GM19043 (cell line): Measurements from ENCODE around the gene HPS5.
A peak's percentile ranks its signal among the peaks of the same experiment; 100 is the strongest.

Source experiments
- ATAC-seq: cut with Tn5 transposase; IDR thresholded peaks from one replicate; pipeline ENCODE4 v1.9.1; 2021; ENCODE audit warnings: low read depth; ENCODE audit not compliant: unreplicated experiment

Gene HPS5

DNA sequence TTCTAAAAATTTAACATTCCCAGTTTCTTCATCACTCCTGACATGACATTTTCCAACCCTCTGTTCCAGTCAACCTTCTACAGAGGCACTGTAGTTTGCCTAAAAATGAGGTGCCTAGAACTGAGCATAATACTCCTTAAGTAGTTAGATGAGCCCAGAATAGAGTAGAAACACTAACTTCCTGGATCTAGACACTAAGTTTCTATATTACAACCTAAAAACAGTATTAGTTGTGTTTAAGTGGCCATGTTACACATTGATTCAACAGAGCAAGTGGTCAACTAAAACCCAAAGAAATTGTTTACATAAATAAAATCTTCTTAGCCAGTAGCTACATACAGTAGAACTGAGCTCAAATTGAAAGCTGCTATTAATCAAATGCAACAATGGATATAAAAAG is 1.3 kb downstream of the HPS5 start:
- no peak for ATAC-seq

DNA sequence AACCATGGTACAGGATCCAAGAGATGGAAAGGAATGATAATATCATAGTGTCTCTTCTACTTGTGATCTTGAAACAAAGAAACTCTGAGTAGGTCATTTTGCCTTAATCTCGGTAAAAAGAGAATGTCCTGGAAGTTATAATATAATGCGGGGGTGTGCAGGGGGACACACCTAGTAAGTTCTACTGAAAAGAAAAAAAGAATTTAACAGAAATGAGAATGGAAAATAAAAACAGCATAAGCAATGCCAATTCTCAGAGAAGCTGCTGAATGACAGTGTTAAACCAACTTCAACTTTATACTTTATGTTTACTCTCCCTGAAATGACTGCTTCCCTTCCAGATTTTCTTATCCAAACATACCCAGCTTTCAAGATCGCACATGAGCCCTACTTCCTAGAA is 2.0 kb downstream of the HPS5 start:
- ATAC-seq = no peak

DNA sequence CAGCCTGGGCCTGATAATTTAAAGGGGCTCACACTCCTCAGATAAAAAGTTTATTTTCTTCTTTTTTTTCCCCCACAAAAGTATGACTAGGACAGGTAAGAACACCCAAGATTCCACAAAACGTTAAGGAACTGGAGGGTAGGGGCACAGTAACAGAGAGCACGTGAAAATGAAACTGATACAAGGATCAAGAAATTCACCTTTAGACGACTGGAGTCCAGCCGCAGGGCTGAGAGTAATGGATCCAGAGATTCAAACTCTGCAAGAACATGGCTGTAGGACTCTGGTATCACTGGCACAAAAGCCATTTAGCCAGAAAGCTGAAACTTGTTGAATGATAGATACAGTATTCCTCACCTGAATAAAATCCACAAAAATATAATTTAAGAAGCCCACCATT is 4.4 kb downstream of the HPS5 start:
- ATAC-seq = no peak

DNA sequence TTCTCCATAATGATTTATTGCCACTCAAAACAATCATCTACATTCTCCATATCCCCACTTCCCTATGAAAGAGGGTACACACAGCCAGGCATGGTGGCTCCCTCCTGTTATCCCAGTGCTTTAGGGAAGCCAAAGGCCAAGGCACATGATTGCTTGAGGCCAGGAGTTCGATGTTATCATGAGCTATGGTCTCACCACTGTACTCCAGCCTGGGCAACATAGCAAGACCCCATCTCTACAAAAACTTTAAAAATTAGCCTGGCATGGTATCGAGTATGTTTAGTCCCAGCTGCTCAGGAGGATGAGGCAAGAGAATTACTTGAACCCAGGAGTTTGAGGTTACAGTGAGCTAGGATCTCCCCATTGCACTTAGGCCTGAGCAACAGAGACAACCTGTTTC is 6.0 kb downstream of the HPS5 start:
- ATAC-seq = no peak

DNA sequence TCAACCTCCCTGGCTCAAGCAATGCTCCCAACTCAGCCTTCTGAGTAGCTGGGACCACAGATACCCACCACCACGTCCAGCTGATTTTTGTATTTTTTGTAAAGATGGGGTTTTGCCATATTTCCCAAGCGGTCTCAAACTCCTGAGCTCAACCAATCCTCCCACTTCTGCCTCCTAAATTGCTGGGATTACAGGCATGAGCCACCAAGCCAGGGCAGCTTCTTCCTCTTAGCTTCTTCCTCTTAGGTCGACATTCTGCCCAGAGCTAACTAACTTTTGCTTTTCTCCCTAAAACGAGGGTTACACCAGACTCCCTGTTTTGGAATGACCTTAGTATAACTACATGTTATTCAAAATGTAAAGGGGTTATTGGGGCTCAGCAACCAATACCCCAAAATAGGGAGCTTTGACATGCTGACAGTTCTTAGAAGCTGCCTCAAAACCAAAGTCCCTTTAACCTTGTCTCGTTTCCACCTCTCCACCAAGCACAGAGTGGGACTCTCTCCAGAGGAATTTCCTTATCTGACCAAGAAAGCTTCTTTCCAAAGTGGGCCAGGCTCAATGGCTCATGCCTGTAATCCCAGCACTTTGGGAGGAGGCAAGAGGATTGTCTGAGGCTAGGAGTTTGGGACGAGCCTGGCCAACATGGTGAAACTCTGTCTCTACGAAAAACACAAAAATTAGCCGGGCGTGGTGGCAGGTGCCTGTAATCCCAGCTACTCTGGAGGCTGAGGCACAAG is 7.0 kb downstream of the HPS5 start:
- ATAC-seq = no peak

DNA sequence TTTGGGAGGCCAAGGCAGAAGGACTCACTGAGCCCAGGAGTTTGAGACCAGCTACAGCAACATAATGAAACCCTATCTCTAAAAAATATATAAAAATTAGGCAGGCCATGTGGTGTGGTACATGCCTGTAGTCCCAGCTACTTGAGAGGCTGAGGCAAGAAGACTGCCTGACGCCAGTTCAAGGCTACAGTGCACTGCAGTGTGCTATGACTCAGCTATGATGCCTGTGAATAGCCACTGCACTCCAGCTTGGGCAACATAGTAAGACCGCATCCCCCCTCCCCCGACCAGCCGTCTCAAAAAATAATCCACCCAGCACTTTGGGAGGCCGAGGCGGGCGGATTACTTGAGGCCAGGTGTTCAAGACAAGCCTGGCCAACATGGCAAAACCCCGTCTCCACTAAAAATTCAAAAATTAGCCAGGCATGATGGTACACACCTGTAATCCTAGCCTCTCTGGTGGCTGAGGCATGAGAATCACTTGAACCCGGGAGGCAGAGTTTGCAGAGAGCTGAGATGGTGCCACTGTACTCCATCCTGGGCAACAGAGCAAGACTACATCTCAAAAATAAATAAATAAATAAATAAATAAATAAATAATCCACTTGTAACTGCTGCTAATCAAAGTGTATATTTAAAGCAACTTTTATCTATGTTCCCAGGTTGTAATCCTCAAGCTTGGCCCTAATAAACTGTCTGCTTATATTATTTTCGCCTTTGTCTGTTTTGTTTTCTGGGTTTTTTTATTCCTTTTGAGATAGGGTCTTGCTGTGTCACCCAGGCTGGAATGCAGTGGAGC is 7.8 kb downstream of the HPS5 start:
- ATAC-seq = no peak

DNA sequence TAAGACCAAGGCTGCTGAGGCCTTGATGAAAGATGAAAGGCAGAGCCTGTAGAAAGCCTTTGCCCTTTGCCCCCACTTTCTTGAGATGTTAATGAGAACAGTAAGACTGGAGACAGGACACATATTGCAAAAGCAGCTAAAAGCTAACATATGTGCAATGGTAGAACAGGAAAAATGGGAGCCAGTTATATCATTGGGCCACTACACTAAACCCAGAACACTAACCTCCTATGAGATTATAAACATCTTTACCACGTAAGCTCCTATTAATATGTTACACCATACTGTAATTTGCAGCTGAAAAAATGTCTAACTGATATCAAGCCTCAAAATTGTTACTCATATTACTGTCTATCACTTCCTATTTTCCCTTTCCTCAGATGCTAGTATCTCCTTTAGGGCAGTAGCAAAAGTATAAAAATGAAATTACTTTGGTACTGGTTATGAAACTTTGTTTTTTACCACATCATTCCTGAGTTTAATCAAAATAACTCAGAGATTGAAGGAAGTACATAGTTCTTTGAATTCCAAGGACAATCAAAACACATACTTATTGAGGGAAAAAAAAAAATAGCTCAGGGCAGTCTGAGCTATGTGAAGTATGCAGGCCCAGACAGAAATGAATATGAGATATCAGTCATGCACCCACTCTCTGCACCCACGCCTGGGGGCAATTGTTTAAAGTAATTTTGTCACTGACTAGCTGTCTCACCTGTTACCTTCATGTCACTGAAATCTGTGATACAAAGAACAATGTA is 9.1 kb downstream of the HPS5 start:
- no peak for ATAC-seq

DNA sequence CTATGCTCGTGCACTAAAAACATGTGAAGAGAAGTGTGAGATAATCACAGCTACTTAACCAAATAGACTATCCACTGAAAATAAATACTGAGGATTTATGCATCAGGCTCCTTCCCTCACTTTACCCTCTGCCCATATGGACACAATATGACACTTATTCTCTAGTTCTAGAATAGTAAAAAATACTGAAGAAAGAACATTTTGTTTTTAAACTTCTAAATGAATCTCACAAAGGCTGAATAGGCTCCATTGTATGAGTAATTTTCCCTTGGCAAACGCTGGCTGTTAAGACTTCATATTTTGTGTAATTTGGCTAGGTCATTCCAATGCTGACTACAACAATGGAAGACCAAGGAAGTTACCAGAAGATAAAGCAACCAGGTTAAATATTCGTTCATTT is 9.9 kb downstream of the HPS5 start:
- ATAC-seq = no peak

DNA sequence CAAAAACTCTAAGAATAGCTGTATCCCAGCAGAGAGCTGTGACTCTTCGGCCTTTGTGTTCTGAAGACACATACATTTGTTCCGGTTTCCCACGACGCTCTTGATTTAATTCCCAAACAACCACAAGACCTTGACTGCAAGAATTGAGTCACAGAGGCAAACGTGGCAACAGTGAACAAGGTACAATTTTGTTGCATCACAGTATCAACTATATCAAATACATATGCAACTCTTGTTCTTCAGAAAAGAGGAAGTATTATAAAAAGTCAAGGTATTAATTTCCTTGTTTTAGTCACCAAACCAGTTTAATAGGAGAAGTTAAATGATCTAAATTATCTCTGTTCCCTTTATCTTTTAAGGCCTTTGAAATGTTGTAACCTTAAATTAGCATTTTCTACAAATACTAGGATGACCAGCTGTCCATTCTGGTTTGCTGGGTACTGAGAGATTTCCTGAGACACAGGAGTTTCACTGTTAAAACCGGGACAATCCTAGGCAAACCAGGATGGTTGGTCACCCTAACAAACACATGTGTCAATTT is 11.1 kb downstream of the HPS5 start:
- peak; percentile 54 for ATAC-seq

DNA sequence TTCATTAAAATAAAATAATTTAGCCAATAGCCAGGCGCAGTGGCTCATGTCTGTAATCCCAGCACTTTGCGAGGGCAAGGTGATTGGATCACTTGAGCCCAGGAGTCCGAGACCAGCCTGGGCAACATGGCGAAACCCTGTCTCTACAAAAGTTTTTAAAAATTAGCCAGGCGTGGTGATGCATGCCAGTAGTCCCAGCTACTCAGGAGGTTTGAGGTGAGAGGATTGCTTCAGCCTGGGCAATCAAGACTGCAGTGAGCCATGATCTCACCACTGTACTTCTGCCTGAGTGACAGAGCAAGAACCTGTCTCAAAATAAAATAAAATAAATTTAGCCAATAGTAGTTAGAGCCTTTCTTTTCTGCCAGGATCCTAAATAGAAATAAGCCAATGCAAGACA is 12.2 kb downstream of the HPS5 start:
- no peak for ATAC-seq

DNA sequence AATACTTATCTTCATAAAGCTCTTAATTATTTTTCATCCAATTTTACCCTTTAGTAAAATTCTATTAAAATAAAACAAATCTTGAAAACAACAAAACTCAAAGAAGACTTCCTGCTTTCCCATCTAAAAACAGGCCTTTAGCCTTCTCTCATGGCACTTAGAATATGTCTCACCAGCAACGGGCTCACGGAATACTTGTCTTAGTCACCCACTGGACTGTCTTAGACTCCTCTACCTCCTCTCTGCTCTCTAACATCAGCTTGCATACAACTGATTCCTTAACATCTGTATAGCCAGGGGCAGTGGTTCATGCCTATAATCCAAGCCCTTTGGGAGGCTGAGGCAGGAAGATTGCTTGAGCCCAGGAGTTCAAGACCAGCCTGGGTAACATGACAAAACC is 13.7 kb downstream of the HPS5 start:
- no peak for ATAC-seq

DNA sequence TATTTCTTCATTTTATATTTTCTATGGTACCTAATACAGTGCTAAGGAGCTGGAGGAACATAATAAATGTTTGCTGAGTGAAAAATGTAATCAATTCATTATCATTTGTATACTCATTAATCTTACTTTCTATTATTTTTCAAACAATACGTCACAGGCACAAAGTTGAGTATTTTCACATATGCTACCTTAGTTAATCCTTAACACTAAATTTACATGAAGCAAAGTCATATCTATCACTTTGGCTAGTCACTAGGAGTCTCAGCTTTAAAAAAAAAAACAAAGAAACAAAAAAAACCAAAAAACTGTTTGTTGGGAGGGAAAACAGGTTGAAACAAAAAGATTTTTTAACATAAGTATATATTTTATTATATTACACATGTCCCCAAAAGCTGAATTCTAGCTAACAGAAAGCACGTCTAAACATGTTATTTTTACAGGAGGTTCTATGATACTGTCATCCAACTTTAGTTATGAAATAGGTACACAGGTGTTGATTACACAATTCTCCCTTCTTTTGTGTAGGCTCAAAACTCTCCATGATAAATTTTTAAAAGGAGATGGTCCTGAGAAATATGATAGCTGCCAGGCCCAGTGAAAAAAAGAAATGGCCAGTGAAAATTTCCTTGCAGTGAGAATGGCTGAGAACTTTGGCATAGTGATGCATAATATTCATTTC is 14.3 kb downstream of the HPS5 start:
- ATAC-seq = no peak

DNA sequence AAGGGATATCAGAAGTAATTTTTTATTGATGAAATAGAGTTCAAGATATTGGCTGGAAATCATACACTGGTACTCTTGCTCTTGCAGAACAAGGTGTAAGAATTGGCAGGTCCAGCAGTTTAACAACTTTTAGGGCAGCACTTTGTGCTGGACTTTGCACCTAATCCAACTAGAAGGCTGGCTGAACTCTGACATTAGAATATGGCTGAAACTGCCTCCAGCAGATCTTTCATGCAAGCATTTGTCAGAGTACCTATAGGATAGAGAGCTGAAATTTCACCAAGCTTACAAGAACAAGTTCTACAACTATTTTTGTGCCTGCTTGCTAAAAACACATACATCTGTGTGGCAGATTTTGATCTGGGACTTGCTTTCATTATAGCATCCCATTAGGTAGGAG is 17.2 kb downstream of the HPS5 start:
- no peak for ATAC-seq

DNA sequence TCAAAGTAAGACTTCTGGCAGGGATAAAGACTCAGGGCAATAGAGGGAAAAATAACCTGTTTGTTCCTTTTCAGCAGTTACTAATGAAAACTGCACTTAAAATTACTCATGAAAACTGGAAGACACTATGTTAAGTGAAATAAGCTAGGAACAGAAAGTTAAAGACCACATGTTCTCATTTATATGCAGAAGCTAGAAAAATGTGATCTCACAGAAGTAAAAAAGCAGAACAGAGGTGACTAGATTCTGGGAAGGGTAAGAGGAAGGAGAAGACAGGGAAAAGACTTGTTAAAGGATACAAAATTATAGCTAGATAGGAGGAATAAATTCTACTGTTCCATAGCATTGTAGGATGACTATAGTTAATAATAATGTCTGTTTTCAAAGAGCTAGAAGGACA is 22.2 kb downstream of the HPS5 start:
- no peak for ATAC-seq

DNA sequence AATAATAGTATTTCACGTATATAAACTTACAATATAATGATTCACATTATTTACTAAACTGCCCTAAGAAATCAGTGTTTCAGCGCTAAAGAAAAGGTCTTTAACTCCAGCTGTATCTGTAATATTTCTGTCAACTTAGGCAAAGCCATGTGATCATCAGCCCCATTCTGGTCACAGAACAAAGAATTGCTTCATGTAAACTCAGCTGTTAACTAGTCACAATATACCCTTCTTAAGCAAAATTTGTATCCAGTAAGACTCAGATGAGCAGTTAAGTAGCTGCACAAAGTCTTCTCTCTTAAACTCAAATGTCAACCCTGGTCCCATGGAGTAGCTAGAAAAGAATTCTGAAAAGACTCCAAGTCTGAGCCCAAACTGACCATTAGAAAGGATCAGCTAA is 26.6 kb downstream of the HPS5 start:
- no peak for ATAC-seq

DNA sequence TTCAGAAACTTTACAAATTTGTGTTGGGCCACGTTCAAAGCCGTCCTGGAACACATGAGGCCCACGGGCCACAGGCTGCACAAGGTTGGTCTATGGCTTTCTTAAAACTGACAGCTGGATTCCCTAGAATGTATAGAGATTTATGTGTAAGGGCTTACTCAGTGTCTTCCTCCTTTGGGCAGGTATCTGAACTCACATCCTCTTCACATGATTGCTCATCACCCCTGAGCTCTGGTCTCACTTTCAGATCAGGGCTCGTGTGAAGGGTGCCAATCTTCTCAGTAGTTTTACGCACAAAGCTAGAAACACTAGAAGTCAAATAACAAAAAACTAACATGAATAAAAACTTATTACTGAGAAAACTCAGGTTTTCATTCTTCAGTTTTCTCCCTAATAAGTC is 27.1 kb downstream of the HPS5 start:
- peak; percentile 85 for ATAC-seq

DNA sequence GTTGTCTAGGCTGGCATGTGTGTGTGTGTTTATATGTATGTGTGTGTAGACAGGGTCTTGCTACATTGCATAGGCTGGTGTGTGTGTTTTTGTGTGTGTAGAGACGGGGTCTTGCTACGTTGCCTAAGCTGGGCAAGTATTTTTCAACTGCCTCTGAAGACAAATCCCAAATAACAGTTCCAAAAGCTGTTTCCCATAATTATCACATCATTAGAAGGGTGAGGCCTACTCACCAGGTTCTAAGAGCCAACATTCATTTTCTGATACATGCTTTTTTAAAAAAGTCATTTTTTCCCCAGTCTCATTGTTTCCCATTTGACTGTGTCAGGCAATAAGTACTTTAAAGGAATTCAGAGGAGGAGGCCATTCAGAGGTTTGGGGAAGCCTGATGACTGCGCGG is 33.0 kb downstream of the HPS5 start:
- ATAC-seq = no peak

DNA sequence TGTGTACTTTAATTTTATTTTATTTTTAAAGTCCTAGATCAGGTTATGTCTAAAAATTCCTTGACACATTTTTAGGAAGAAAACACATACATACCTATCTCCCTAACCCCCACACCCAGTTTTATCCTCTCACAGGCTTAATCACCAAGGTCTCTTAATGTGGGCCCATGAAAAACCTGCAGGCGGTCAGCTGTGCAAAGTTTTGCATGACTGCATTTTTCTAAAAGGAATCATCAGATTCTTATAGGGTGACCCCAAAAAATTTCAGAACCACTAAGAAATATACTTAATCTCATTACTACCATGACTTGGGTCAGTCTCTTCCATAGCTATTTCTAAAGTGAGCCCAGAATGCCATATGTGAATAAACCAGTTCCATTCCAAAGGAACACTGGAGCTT is 36.1 kb downstream of the HPS5 start:
- ATAC-seq = no peak

DNA sequence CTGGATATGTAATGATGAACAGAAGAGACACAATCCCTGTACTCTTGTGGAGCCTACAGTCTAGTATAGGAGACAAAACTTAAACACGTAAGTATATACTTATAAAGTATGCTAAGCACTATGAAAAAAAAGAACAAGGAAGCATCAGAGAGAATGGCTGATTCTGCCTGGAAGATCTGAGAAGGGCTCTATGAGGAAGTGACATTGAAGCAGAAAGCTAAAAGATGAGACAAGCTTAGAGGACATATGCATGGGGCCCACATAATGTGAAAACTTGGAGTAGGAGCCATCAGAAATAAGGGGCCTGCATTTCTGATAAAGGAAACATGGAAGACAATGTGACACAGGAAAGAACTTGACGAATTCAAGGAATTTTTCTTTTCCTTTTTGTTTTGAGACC is 39.3 kb downstream of the HPS5 start:
- ATAC-seq = no peak

DNA sequence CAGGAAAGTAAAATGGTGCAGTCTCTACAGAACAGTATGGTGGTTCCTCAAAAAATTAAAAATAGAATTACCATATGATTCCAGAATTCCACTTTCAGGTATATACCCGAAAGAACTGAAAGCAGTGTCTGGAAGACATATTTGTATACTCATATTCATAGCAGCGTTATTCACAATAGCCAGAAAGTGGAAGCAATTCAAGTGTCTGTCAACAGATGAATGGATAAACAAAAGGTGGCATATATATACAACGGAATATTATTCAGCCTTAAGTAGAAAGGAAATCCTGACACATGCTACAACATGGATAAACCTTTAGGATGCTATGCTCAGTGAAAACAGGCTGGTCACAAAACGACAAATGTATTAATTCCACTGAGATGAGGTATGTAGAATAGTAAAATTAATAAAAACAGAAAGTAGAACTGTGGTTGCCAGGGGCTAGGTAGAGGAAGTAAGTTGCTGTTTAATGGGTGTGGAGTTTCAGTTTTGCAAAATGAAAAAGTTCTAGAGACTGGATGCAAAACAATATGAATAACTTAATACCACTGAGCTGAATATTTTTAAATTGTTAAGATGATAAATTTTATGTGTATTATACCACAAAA is 41.4 kb downstream of the HPS5 start:
- ATAC-seq = peak; percentile 81
